Measurements from ENCODE around the gene ERN1. TPM values are rescaled to one million over a fixed set of nuclear protein-coding genes. Genes with fewer than 3 reads are reported as not detected.

The ERN1 gene
- total RNA-seq, 4 donors from 2014 or later: 7.8 to 29.2 (median 12.8) TPM

DNA sequence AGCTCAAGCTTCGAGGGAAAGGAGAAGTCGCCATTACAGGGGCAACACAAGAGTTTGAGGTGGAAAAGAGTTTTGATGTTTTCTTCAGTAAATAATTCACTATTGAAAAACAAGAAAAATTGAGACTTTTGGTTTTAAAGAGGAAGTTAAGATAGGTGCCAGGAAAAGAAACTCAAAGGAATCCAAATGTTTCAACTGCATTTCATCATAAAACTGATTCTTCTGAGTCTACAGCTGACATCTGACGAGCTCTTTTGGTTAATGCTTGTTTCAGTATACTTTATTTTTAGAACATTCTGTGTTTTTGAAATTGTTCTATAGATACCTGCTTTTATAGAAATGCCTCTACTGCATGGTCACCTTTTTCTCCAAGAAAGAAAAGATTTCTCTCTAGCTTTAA is 54.0 kb downstream of the ERN1 start:
- WGBS, 2 donors (ENCODE audit: low coverage in 1 of 2): 78 to 81% methylated on average over 3 of the region's 3 CpGs
- H3K4me1 ChIP-seq: peaks cover 0 to 15% (median 4%) of the 10 kb centered on the region in 4 donors
- in situ Hi-C loops (cut with MboI; ENCODE audit: low pct_ligation_motif_present in 1 of 4, low pct_unique_long_range_greater_than_20kb in 1 of 4, low sequenced_read_pairs in 3 of 4) (loop anchor here in 1 of 4 donors (10.0 kb wide), 1 partner anchor 59 kb away; the partner anchor contains the start of gene ERN1), intact Hi-C loops (cut with DNase I; ENCODE audit: low total_unique reads) (no loop called here)
- no peaks in the 10 kb centered on the region for H3K9me3 ChIP-seq
- no peak for TF ChIP-seq POLR2A (IDR thresholded peaks at IDR 0.05)
- TF ChIP-seq, protein P1, sequence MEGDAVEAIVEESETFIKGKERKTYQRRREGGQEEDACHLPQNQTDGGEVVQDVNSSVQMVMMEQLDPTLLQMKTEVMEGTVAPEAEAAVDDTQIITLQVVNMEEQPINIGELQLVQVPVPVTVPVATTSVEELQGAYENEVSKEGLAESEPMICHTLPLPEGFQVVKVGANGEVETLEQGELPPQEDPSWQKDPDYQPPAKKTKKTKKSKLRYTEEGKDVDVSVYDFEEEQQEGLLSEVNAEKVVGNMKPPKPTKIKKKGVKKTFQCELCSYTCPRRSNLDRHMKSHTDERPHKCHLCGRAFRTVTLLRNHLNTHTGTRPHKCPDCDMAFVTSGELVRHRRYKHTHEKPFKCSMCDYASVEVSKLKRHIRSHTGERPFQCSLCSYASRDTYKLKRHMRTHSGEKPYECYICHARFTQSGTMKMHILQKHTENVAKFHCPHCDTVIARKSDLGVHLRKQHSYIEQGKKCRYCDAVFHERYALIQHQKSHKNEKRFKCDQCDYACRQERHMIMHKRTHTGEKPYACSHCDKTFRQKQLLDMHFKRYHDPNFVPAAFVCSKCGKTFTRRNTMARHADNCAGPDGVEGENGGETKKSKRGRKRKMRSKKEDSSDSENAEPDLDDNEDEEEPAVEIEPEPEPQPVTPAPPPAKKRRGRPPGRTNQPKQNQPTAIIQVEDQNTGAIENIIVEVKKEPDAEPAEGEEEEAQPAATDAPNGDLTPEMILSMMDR (IDR thresholded peaks at IDR 0.05): no peak
- TF ChIP-seq POLR2AphosphoS5 (IDR thresholded peaks at IDR 0.05): no peak
- TF ChIP-seq EP300 (IDR thresholded peaks at IDR 0.05; ENCODE audit: low read depth): no peak
- H3K27me3 ChIP-seq: no peaks in the 10 kb centered on the region
- H3K36me3 ChIP-seq: peaks cover 0 to 23% (median 5%) of the 10 kb centered on the region in 4 donors
- H3K4me3 ChIP-seq: no peak overlapping the region
- peak overlapping the region; percentile 21 to 61 (median 38) for H3K27ac ChIP-seq
- no peak for DNase-seq

DNA sequence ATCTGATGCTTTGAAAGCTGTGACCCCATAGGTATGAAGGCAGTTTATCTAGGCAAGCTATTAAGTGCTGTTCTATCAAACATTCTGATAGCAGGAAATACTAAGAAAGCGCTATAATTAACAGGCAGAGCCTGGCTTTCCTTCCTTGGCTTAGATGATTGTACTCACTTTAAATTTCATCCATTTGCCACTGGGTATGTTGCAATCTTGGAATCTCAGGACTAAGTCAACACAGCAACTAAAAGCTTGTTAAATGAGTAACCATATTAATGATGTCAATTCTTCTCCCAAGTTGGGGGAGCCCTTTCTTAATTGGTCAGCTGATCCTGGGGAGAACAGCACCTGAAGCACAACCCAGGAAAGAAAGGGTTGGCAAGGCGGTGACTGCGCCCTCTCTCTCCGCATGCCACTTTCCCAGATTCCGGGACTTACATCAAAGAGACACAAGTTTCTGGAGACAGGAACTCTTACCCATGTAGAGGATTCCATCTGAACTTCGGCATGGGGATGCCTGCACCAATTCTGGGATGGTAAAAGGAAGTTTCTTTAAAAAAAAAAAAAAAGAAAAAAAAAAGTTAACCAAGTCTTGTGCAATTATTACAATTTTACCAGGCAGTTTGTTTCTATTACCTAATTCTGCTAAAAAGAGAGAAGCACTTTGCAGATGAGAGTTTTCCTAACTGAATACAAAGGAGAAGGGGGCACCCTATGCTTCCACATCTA is 55.1 kb downstream of the ERN1 start:
- in situ Hi-C loops (cut with MboI; ENCODE audit: low pct_ligation_motif_present in 1 of 4, low pct_unique_long_range_greater_than_20kb in 1 of 4, low sequenced_read_pairs in 3 of 4): loop anchor here in 2 of 4 donors (10.0 to 25.0 kb wide), 2 partner anchors 60 to 212 kb away; partner anchors contain the start of gene ERN1 (in 1 of the 2)
- Histone ChIP-seq H3K4me3 (no peak overlapping the region), H3K27me3 (no peaks in the 10 kb centered on the region), H3K27ac (peak overlapping the region; percentile 31 to 64 (median 49)), H3K36me3 (peaks cover 0 to 34% (median 10%) of the 10 kb centered on the region in 4 donors), H3K9me3 (peaks cover 0 to 2% of the 10 kb centered on the region in 2 donors), H3K4me1 (peaks cover 0 to 15% (median 4%) of the 10 kb centered on the region in 4 donors)
- WGBS, 2 donors (ENCODE audit: low coverage in 1 of 2): 79% methylated on average over 5 to 6 of the region's 6 CpGs
- intact Hi-C loops (cut with DNase I; ENCODE audit: low total_unique reads): no loop called here
- TF ChIP-seq POLR2A (IDR thresholded peaks at IDR 0.05): no peak
- no peak for TF ChIP-seq POLR2AphosphoS5 (IDR thresholded peaks at IDR 0.05)
- TF ChIP-seq, protein P1 (IDR thresholded peaks at IDR 0.05): no peak
- TF ChIP-seq EP300 (IDR thresholded peaks at IDR 0.05; ENCODE audit: low read depth): no peak
- no peak for DNase-seq

DNA sequence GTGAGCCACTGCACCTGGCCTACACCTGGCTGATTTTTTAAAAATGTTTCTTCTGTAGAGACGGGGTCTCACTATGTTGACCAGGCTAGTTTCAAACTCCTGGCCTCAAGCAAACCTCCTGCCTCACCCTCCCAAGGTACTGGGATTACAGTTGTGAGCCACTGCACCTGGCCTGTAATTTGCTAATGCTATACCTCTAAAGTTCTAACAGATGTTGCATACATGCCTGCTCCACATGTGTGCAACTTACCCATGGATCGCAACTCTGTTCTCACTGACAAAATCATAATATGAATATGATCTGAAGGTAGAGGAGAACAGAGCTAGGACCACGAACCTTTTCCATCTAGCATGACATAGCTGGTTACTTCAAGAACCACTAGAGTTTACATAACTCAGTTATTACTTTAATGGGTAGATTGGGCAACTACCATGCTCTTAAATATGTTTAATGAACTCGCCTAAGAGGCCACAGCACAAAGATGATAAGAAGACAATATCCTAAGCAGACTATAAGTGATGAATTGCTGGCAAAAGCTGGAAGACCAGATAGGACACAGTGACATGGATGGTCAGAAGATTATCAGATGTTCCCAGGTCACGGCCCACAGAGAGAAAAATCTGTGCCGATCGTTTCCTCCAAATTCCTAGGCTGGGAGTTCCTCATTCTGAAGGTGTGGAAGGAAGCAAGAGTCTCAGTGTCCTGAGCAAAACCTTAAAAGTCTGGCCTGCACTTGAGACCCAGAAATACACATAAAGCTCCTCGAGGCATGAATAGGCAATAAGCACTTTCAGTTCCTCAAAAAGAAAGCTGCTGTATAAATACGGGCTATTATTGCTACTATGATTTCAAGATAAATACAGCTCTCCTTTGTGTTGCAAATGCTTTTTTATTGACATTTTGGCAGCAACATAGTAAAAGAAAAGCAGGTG is 55.9 kb downstream of the ERN1 start:
- in situ Hi-C loops (cut with MboI; ENCODE audit: low pct_ligation_motif_present in 1 of 4, low pct_unique_long_range_greater_than_20kb in 1 of 4, low sequenced_read_pairs in 3 of 4): loop anchor here in 2 of 4 donors (10.0 to 25.0 kb wide), 2 partner anchors 61 to 213 kb away; partner anchors contain the start of gene ERN1 (in 1 of the 2)
- WGBS, 2 donors (ENCODE audit: low coverage in 1 of 2): 53 to 63% methylated on average over 4 to 9 of the region's 9 CpGs

DNA sequence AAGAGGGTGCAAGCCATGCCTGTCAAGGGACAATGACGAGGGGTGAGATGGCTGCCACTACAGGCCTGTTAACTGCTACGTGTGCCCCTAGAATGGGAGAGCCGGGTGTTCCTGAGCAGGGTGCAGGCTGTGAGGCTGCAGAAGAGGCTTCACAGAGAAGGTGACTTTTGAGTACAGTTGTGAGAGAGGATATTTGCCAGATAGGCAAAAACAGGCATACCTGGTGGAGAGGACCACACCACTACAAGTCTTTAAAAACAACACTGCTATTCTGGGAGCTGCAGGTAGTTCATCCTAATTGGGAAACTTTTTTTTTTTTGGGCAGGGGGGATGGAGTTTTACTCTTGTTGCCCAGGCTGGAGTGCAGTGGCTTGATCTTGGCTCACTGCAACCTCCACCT is 58.8 kb downstream of the ERN1 start:
- H3K9me3 ChIP-seq: peaks cover 8 to 12% of the 10 kb centered on the region in 2 donors
- TF ChIP-seq POLR2AphosphoS5 (IDR thresholded peaks at IDR 0.05) (no peak), EP300 (IDR thresholded peaks at IDR 0.05; ENCODE audit: low read depth) (no peak), POLR2A (IDR thresholded peaks at IDR 0.05) (no peak)
- TF ChIP-seq, protein P1 (IDR thresholded peaks at IDR 0.05): no peak
- H3K27me3 ChIP-seq: no peaks in the 10 kb centered on the region
- H3K36me3 ChIP-seq: peaks cover 0 to 49% (median 20%) of the 10 kb centered on the region in 4 donors
- in situ Hi-C loops (cut with MboI; ENCODE audit: low pct_ligation_motif_present in 1 of 4, low pct_unique_long_range_greater_than_20kb in 1 of 4, low sequenced_read_pairs in 3 of 4) (loop anchor here in 2 of 4 donors (10.0 to 25.0 kb wide), 2 partner anchors 64 to 216 kb away; partner anchors contain the start of gene ERN1 (in 1 of the 2)), intact Hi-C loops (cut with DNase I; ENCODE audit: low total_unique reads) (no loop called here)
- H3K27ac ChIP-seq: no peak overlapping the region
- no peak for DNase-seq
- peaks cover 0 to 14% (median 4%) of the 10 kb centered on the region in 4 donors for H3K4me1 ChIP-seq
- H3K4me3 ChIP-seq: no peak overlapping the region
- WGBS, 2 donors (ENCODE audit: low coverage in 1 of 2): 90 to 100% methylated on average over 3 of the region's 3 CpGs

More for the DNA sequence above, 55.9 kb downstream of the ERN1 start:
- Histone ChIP-seq H3K36me3 (peaks cover 0 to 42% (median 14%) of the 10 kb centered on the region in 4 donors), H3K27ac (peak overlapping the region; percentile 31 to 64 (median 49)), H3K4me3 (no peak overlapping the region), H3K27me3 (no peaks in the 10 kb centered on the region), H3K4me1 (peaks cover 0 to 15% (median 4%) of the 10 kb centered on the region in 4 donors), H3K9me3 (peaks cover 4 to 10% of the 10 kb centered on the region in 2 donors)
- no peak for TF ChIP-seq POLR2A (IDR thresholded peaks at IDR 0.05)
- no peak for TF ChIP-seq POLR2AphosphoS5 (IDR thresholded peaks at IDR 0.05)
- intact Hi-C loops (cut with DNase I; ENCODE audit: low total_unique reads): no loop called here
- DNase-seq: no peak
